Cardiac septum (tissue), 1 donor: ENCODE results near the gene DEFB112. TPM values are rescaled to one million over a fixed set of nuclear protein-coding genes. Genes with fewer than 3 reads are reported as not detected.

Source experiments
- DNase-seq: peaks from one replicate; pipeline ENCODE4 v3.0.0-alpha.2; 2020; ENCODE audit warnings: low spot score
- intact Hi-C: fragments of 100-400 bp; cut with DNase I; formaldehyde crosslinking; loops from one replicate; pipeline ENCODE4 v1.14.0; 2022
- total RNA-seq: library from RNA; stranded (reverse); fragmentation: NEBNext Ultra II Directional; extraction: Animal tissue kit (Norgen Biotek cat#: 25700); gene quantifications from one replicate; pipeline ENCODE4 v1.2.1, GENCODE V29; 2021
- donor health status: DM: no; HTN: no; CAD: no.

The DEFB112 gene
- total RNA-seq, 1 donor from 2014 or later = not detected

DNA sequence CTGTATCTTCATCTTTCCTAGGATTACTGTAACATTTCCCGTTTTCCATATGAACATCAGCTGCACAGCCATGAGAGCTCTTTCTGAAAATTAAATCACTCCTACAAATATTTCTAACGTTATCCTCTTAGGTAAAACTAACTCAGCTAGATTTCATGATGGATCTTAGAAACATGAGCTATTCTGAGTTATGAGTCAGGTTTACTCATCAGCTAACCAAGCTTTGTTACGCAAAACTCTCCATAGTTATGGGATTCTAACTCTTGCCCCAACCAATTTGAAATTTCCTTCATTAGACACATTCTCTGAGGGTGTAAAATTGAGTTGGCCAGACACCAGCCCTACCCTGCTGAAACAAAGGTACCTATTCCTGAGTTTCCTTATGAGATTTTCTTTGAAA is 41.9 kb downstream of the DEFB112 start:
- intact Hi-C loops = no loop called here

DNA sequence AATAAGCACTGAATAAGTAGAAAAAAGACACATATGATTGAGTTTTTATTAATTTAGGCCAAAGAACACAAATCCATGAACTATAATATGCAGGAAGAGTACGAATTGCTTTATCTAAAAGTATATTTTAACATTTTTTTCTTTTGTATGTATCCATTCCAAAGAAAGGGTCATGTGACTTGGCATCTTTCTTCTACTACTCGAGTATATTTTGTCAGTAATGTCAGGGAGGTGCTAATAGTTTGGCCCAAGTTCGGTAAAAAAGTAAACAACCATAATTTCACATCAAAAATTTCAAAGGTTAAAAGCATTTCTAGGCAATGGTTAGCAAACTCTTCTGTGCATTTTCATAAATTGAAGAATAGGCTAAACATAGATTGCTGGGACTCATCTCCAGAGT is 46.6 kb downstream of the DEFB112 start:
- DNase-seq = no peak
- intact Hi-C loops = no loop called here

More for the DNA sequence above, 41.9 kb downstream of the DEFB112 start:
- DNase-seq = no peak

- intact Hi-C loops = no loop called here
Measured at GRCh38 chr6:49995278-49995677, 54.5 kb downstream of the DEFB112 start.

More at GRCh38 chr6:49995278-49995677, 54.5 kb downstream of the DEFB112 start:
- no peak for DNase-seq

Other genes starting within 250 kb of the DEFB112 start
- not detected for gene CRISP1, start 183.4 kb downstream of the DEFB112 start, total RNA-seq
- not detected for gene DEFB114, start 85.8 kb downstream of the DEFB112 start, total RNA-seq
- not detected for gene DEFB113, start 80.3 kb downstream of the DEFB112 start, total RNA-seq
- gene DEFB110, start 27.9 kb downstream of the DEFB112 start, total RNA-seq = not detected